Activated T-helper 1 cell treated with anti-CD3 and anti-CD28 coated beads, Interleukin-12 subunit alpha, Interleukin-12 subunit beta, Interleukin-2, Interleukin-4 antibody, amounts not matched to agents 30 ng/mL and 10 ng/mL and 1 ng/mL, durations not matched to agents 14 hours and 24 hours and 36 hours (primary cell): ENCODE data around the gene ULK1. TPM values are rescaled to one million over a fixed set of nuclear protein-coding genes. Genes with fewer than 3 reads are reported as not detected.

Source experiments
- DNase-seq: peaks from one replicate; pipeline ENCODE4 v3.0.0; 2021; ENCODE audit warnings: low spot score
- H3K27ac Mint-ChIP-seq: one replicate; pipeline ENCODE4 v1.8.0; 2021; ENCODE audit warnings: mild to moderate bottlenecking, mixed read lengths
- H3K27me3 Mint-ChIP-seq: one replicate; pipeline ENCODE4 v1.8.0; 2022; ENCODE audit warnings: mild to moderate bottlenecking, moderate library complexity, mixed read lengths; ENCODE audit not compliant: insufficient read depth
- H3K36me3 Mint-ChIP-seq: one replicate; pipeline ENCODE4 v1.8.0; 2021; ENCODE audit warnings: low read depth, mixed read lengths
- H3K4me1 Mint-ChIP-seq: one replicate; pipeline ENCODE4 v1.8.0; 2021; ENCODE audit warnings: low read depth, mixed read lengths
- H3K4me3 Mint-ChIP-seq: one replicate; pipeline ENCODE4 v1.8.0; 2021; ENCODE audit warnings: mild to moderate bottlenecking, moderate library complexity, mixed read lengths
- H3K9me3 Mint-ChIP-seq: one replicate; pipeline ENCODE4 v1.8.0; 2021; ENCODE audit warnings: mixed read lengths
- intact Hi-C: fragments of 100-400 bp; cut with micrococcal nuclease; formaldehyde crosslinking; loops from one replicate; pipeline ENCODE4 v1.15.1; 2024
- total RNA-seq: library from RNA; stranded (reverse); gene quantifications from 2 replicates; pipeline ENCODE4 v1.2.3, GENCODE V29; 2022

ULK1 gene
- total RNA-seq, 1 donor from 2014 or later = 28.4 TPM

DNA sequence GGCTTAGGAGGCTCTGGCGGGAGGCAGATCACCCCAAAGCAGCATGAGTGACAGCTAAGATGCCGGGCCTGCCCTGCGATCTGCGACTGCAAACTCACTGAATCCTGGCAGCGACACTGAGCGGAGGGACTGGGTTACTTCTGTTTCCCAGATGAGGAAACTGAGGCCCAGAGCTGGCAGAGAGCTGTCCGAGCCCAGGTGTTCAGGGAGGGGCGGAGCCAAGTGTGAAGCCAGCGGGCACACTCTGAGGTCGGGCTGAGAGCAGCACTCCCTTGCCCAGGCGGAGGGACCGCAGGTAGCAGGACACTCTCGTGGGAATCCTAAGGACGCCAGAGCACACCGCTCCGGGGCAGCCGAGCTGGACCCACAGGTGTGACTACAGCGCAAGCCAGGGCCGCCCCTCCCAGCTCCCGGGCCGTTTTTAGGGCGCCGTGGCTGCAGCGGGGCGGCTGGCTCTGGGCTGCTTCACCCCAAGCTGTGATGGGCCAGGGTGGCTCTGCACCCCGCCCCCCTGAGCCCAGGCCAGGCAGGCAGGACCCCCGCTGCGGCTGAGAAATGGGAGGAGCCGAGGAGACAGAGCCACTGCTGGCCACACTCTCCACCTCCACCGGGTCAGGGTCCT is 38.8 kb upstream of the ULK1 start:
- no peaks in the 10 kb centered on the region for H3K36me3 Mint-ChIP-seq
- intact Hi-C loops = no loop called here
- peaks cover 5% of the 10 kb centered on the region for H3K4me1 Mint-ChIP-seq
- no peak for DNase-seq
- no peak overlapping the region for H3K4me3 Mint-ChIP-seq
- H3K9me3 Mint-ChIP-seq = no peaks in the 10 kb centered on the region
- H3K27me3 Mint-ChIP-seq = peaks cover 4% of the 10 kb centered on the region
- H3K27ac Mint-ChIP-seq = no peak overlapping the region

DNA sequence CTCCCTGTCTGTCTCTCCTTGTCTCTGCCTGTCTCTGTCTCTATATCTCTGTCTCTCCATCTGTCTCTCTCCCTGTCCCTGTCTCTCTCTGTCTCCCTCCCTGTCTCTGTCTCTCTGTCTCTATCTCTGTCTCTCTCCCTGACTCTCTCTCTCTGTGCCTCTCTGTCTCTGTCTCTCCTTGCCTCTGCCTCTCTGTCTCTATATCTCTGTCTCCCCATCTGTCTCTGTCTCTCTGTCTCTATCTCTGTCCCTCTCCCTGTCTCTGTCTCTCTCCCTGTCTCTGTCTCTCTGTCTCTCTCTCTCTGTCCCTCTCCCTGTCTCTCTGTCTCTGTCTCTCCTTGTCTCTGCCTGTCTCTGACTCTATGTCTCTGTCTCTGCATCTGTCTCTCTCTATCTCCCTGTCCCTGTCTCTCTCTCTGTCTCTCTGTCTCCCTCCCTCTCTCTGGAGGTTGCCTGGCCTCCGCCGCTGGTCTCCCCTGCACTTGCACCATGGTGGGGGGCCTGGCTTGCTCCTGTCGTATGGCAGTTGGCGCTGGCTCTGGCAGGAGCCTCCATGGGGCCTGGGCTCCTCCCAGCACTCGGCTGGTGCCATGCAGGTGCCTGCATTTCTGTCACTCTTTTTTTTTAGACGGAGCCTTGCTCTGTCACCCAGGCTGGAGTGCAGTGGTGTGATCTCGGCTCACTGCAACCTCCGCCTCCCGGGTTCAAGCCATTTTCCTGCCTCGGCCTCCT is 37.9 kb upstream of the ULK1 start:
- peaks cover 5% of the 10 kb centered on the region for H3K4me1 Mint-ChIP-seq
- H3K4me3 Mint-ChIP-seq = no peak overlapping the region
- intact Hi-C loops = no loop called here
- H3K27me3 Mint-ChIP-seq = peaks cover 4% of the 10 kb centered on the region
- H3K9me3 Mint-ChIP-seq = no peaks in the 10 kb centered on the region
- no peak overlapping the region for H3K27ac Mint-ChIP-seq
- no peak for DNase-seq
- H3K36me3 Mint-ChIP-seq = no peaks in the 10 kb centered on the region

DNA sequence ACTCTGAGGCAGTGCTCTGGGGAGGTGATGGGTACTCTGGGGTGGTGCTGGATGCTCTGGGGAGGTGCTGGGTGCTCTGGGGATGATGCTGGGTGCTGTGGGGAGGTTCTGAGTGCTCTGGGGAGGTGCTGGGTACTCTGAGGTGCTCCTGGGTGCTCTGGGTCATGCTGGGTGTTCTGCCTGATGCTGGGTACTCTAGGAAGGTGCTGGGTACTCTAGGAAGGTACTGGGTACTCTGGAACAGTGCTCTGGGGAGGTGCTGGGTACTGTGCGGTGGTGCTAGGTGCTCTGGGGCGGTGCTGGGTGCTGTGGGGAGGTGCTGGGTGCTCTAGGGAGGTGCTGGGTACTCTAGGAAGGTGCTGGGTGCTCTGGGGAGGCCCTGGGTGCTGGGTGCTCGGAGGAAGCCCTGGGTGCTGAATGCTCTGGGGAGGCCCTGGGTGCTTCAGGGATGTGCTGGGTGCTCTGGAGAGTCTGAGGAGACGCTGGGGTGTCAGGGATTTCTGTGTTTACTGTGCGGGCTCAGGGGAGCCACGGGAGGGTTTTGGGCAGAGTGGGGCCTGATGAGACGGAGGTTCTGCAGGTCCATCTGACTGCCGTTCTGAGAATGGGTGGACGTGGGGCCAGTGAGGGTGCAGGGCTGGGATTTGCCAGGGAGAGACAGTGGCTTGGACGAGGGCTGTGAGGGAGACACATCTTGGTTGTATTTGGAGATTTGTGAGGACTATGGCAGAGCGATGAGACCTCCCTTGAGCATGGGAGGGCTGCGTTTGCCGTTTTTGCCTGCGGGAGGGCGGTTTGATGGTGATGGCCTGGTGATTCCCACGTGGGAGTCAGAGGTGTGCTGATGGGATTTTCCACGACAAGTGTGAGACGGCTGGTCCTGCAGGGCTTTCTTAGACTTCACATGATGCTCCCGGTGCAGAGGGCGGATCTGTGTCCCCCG is 36.2 kb upstream of the ULK1 start:
- no peak for DNase-seq
- no peaks in the 10 kb centered on the region for H3K9me3 Mint-ChIP-seq
- no peak overlapping the region for H3K27ac Mint-ChIP-seq
- intact Hi-C loops = no loop called here
- H3K27me3 Mint-ChIP-seq = peaks cover 4% of the 10 kb centered on the region
- H3K4me3 Mint-ChIP-seq = no peak overlapping the region
- H3K36me3 Mint-ChIP-seq = no peaks in the 10 kb centered on the region
- H3K4me1 Mint-ChIP-seq = peaks cover 5% of the 10 kb centered on the region

- Mint-ChIP-seq H3K27ac (no peak overlapping the region), H3K9me3 (no peaks in the 10 kb centered on the region), H3K4me1 (peaks cover 5% of the 10 kb centered on the region), H3K4me3 (no peak overlapping the region), H3K36me3 (no peaks in the 10 kb centered on the region), H3K27me3 (peaks cover 4% of the 10 kb centered on the region)
- intact Hi-C loops = no loop called here
- DNase-seq = no peak
These were observed 33.8 kb upstream of the ULK1 start for GRCh38 chr12:131860472-131861260.

DNA sequence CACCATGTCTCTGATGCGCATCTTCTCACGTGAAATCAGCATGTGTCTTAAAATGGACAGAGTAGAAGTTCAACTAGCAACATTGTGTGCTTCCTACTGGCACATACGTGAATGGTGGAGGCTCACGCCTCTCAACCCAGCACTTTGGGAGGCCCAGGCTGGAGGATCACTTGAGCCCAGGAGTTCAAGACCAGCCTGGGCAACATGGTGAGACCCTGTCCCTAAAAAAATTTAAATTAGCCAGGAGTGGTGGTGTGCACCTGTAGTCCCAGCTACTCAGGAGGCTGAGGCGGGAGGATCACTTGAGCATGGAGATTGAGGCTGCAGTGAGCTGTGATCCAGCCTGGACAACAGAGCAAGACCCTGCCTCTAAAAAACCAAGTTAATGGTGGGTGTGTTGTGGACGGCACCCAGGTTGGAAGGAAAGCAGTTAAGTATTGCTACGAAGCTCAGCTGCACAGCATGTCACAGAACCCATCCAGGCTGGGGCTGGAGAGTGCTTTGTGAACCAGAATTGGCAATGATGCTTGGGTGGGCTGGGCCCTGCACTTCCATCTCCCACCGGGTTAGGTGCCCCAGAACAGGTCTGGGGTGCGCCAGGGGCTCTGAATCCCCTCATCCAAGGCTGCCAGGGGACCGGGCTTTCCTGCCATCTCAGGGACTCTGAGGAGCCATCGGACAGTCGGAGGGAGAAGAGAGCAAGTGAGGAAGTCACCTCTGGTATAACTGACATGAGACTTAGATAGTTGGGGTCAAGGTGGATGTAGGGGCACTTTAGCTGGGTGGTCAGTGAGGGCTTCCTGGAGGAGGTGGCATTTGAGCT is 33.0 kb upstream of the ULK1 start:
- Mint-ChIP-seq H3K27ac (no peak overlapping the region), H3K36me3 (no peaks in the 10 kb centered on the region), H3K9me3 (no peaks in the 10 kb centered on the region), H3K4me1 (peaks cover 5% of the 10 kb centered on the region), H3K27me3 (peaks cover 4% of the 10 kb centered on the region), H3K4me3 (no peak overlapping the region)
- intact Hi-C loops = no loop called here
- DNase-seq = no peak

GRCh38 chr12:131862084-131862441 is 32.4 kb upstream of the ULK1 start:
- Mint-ChIP-seq H3K27ac (no peak overlapping the region), H3K36me3 (no peaks in the 10 kb centered on the region), H3K4me3 (no peak overlapping the region), H3K9me3 (no peaks in the 10 kb centered on the region), H3K27me3 (peaks cover 4% of the 10 kb centered on the region), H3K4me1 (peaks cover 5% of the 10 kb centered on the region)
- intact Hi-C loops = no loop called here
- DNase-seq = no peak

DNA sequence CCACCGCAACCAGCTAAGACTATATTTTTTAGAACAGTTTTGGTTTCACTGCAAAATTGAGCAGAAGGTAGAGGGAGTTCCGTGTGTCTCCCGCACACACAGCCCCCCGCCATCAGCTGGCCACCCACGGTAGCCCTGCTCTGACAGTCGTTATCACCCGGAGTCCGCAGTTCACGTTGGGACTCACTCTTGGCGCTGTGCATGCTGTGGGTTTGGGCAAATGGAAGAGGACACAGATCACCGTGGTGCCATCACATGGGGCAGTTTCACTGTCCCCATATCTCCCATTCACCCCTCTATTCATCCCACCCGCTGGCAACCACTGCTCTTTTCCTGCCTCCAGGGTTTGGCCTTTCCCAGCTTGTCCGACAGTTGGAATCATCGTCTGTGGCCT is 31.8 kb upstream of the ULK1 start:
- Mint-ChIP-seq H3K27me3 (peaks cover 4% of the 10 kb centered on the region), H3K9me3 (no peaks in the 10 kb centered on the region), H3K27ac (no peak overlapping the region), H3K4me3 (no peak overlapping the region), H3K4me1 (peaks cover 5% of the 10 kb centered on the region), H3K36me3 (no peaks in the 10 kb centered on the region)
- intact Hi-C loops = no loop called here
- DNase-seq = no peak

DNA sequence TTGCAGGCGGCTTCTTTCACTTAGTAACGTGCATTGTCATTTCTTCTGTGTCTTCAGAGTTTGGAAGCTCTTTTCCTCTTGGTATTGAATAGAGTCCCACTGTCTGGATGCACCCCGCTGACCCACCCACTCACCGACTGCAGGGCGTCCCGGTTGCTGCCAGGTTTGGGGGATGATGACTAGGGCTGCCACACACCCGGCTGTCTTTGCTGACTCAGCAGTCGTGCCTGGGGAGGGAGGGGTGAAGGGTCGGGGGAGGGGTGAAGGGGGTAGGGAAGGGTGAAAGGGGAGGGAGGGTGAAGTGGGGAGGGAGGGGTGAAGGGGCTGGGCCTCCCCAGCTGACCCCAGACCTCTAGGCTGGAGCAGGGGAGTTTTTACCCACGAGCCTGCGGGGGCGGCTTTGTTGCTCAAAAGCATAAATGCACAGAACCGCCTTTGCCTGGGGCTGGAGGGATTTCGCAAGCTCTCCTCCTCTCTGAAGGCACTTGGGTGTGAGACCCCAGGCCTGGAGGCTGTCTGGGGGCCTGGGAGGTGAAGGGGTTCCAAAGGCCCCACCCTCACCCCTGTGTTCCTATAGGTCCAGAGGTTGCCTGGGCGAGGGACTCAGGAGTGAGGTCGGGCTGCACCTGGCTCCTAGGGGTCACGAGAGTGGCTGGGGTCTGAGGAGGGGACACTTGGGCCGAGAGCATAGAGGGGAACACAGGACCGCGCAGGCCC is 31.3 kb upstream of the ULK1 start:
- Mint-ChIP-seq H3K36me3 (no peaks in the 10 kb centered on the region), H3K27me3 (peaks cover 4% of the 10 kb centered on the region), H3K9me3 (no peaks in the 10 kb centered on the region), H3K27ac (no peak overlapping the region), H3K4me3 (no peak overlapping the region), H3K4me1 (peaks cover 5% of the 10 kb centered on the region)
- intact Hi-C loops = no loop called here
- no peak for DNase-seq

DNA sequence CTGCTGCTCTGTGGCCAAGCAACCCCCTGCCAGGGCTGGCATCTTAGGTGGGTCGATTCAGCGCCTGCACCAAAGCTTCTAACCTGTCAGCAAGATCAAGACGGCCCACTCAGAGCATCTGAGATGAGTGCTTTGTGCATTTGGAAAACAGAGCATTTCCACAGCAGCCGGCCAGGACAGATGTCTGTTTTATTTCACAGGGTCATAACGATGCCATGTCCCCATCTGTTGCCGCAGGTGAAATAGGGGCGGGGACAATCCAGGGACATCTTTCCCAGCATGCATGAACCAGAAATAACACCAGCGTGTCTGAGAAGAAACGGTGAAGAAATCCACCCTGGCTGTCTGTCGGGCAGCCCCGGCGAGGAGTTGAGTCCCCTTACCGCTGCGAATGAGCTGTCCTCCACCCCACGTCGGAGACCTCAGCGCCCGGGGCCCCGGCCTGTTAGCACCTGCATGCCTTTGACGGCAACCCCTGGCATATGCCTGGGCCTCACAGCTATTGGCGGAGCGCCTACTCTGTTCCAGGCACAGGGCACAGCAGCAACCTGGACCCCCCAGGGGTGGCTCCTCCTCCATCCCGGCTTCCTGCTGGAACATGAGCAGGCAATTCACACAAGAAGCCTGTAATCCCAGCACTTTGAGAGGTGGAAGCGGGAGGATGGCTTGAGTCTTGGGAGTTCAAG is 30.6 kb upstream of the ULK1 start:
- intact Hi-C loops = no loop called here
- Mint-ChIP-seq H3K36me3 (no peaks in the 10 kb centered on the region), H3K9me3 (no peaks in the 10 kb centered on the region), H3K4me3 (no peak overlapping the region), H3K27ac (no peak overlapping the region), H3K4me1 (peaks cover 5% of the 10 kb centered on the region), H3K27me3 (peaks cover 4% of the 10 kb centered on the region)
- DNase-seq = no peak

DNA sequence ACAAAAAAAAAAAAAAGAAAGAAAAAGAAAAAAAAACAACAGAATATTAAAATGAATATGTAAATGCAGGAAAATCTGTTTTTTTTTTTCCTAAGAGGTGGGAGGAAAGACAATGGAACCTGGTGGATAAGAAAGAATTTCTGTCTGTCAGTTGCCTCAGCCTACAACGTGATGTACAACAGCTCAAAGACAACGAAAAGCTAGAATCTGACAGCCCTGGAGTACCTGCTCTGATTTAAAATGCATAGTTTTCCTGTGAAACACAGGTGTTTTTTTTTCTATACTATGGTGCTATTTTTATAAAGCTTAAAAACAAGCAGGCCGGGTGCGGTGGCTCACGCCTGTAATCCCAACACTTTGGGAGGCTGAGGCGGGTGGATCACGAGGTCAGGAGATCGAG is 30.0 kb upstream of the ULK1 start:
- Mint-ChIP-seq H3K36me3 (no peaks in the 10 kb centered on the region), H3K27me3 (peaks cover 4% of the 10 kb centered on the region), H3K4me3 (no peak overlapping the region), H3K4me1 (peaks cover 5% of the 10 kb centered on the region), H3K9me3 (no peaks in the 10 kb centered on the region), H3K27ac (no peak overlapping the region)
- no peak for DNase-seq
- intact Hi-C loops = no loop called here

DNA sequence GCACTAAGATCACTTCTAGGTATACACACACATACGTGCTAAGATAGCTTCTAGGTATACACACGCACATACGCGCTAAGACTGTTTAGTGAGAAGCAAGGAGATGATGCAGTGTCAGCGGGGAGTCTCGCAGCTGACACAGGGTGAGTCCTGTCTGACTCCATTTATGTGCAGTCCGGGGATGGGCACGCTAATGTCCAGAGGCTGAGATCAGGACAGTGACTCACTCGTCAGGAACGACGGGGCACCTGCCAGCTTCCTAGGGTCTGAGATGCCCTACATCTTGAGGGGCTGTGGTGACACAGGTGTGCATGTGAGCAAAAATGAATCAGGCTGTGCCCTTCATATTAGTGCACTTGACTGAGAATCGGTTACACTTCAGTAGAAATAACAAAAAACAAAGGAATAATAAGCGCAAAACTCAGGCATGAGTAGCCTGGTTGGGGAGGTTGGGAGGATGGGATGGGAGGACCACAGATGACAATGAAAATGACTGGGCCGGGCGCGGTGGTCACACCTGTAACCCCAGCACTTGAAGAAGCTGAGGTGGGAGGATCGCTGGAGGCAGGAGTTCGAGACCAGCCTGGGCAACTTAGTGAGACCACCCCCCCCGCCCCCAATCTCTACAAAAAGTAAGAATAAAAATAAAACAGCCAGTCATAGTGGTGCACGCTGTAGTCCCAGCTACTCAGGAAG is 29.1 kb upstream of the ULK1 start:
- H3K36me3 Mint-ChIP-seq = no peaks in the 10 kb centered on the region
- no peaks in the 10 kb centered on the region for H3K9me3 Mint-ChIP-seq
- intact Hi-C loops = no loop called here
- DNase-seq = no peak
- H3K4me1 Mint-ChIP-seq = peaks cover 3% of the 10 kb centered on the region
- H3K27me3 Mint-ChIP-seq = peaks cover 2% of the 10 kb centered on the region
- H3K27ac Mint-ChIP-seq = no peak overlapping the region
- H3K4me3 Mint-ChIP-seq = no peak overlapping the region
